CD14-positive monocyte (primary cell): ENCODE measurements around the gene MRPL14. TPM values are rescaled to one million over a fixed set of nuclear protein-coding genes. Genes with fewer than 3 reads are reported as not detected.

ENCODE experiments used
- DNase-seq, 3 donors: peaks; one replicate each; pipeline ENCODE4 v3.0.0-alpha.2; 2011 to 2022
- H2AFZ ChIP-seq: 2 replicates; pipeline ENCODE4 v1.6.0; 2012; ENCODE audit warnings: mild to moderate bottlenecking, low read depth, low read length, inconsistent platforms; ENCODE audit not compliant: insufficient read depth, poor library complexity, severe bottlenecking
- H3K27ac ChIP-seq, 2 donors: 1 replicate in 1 of 2; 2 replicates in 1 of 2; pipeline ENCODE4 v1.5.1; 2012 to 2013; ENCODE audit warnings: low read length in 2 of 2, control low read depth in 1 of 2, inconsistent platforms in 1 of 2, low read depth in 1 of 2, mild to moderate bottlenecking in 1 of 2
- H3K27me3 ChIP-seq, 2 donors: one replicate each; pipeline versions ENCODE4 v1.6.0 to v1.6.1; 2011 to 2013; ENCODE audit warnings: low read length in 2 of 2; ENCODE audit not compliant: control insufficient read depth in 2 of 2, insufficient read depth in 2 of 2
- H3K36me3 ChIP-seq, 2 donors: replicated peaks in 1 of 2; 1 replicate in 1 of 2; 2 replicates in 1 of 2; pipeline versions ENCODE4 v1.5.1 to v1.6.1; 2012 to 2013; ENCODE audit warnings: low read length in 2 of 2, control low read depth in 1 of 2, inconsistent platforms in 1 of 2, mild to moderate bottlenecking in 1 of 2; ENCODE audit not compliant: insufficient read depth in 2 of 2, control insufficient read depth in 1 of 2
- H3K4me1 ChIP-seq, 2 donors: 1 replicate in 1 of 2; 2 replicates in 1 of 2; pipeline versions ENCODE4 v1.5.1 to v1.6.1; 2012 to 2013; ENCODE audit warnings: low read length in 2 of 2, control low read depth in 1 of 2, inconsistent platforms in 1 of 2, mild to moderate bottlenecking in 1 of 2, moderate library complexity in 1 of 2; ENCODE audit not compliant: insufficient read depth in 2 of 2, control insufficient read depth in 1 of 2
- H3K4me2 ChIP-seq: replicated peaks from 2 replicates; pipeline ENCODE3; 2012; ENCODE audit warnings: low read length, moderate library complexity, mild to moderate bottlenecking; ENCODE audit not compliant: poor library complexity, severe bottlenecking; ENCODE audit errors: extremely low read depth
- H3K4me3 ChIP-seq, 3 experiments: fragments of 200-600 bp in 1 of 3; sonication (generic) in 1 of 3; replicated peaks in 1 of 3; 1 replicate in 2 of 3; 2 replicates in 1 of 3; pipeline ENCODE4 v1.5.1; 2011 to 2013; ENCODE audit warnings: low read length in 3 of 3, mild to moderate bottlenecking in 3 of 3, control low read depth in 2 of 3, low read depth in 2 of 3, inconsistent platforms in 1 of 3, moderate library complexity in 1 of 3
- H3K79me2 ChIP-seq: 2 replicates; pipeline ENCODE4 v1.6.0; 2012; ENCODE audit warnings: mild to moderate bottlenecking, control low read depth, inconsistent platforms, low read length, moderate library complexity; ENCODE audit not compliant: insufficient read depth
- H3K9ac ChIP-seq: 2 replicates; pipeline ENCODE4 v1.6.0; 2017; ENCODE audit warnings: low read length, mild to moderate bottlenecking; ENCODE audit not compliant: insufficient read depth, poor library complexity, severe bottlenecking
- H3K9me3 ChIP-seq, 2 donors: replicated peaks in 1 of 2; 1 replicate in 1 of 2; 2 replicates in 1 of 2; pipeline versions ENCODE4 v1.5.1 to v1.6.1; 2012 to 2013; ENCODE audit warnings: low read length in 2 of 2, control low read depth in 1 of 2; ENCODE audit not compliant: control insufficient read depth in 1 of 2, insufficient read depth in 1 of 2
- H4K20me1 ChIP-seq: 2 replicates; pipeline ENCODE4 v1.6.0; 2012; ENCODE audit warnings: mild to moderate bottlenecking, low read length, control low read depth, moderate library complexity; ENCODE audit not compliant: insufficient read depth
- H3K27ac Mint-ChIP-seq, 7 donors: one replicate each; pipeline ENCODE4 v1.8.0; 2020; ENCODE audit warnings: mild to moderate bottlenecking in 7 of 7, mixed read lengths in 7 of 7, moderate library complexity in 6 of 7, inconsistent platforms in 2 of 7
- H3K27me3 Mint-ChIP-seq, 3 donors: one replicate each; pipeline ENCODE4 v1.8.0; 2021 to 2022; ENCODE audit warnings: low read depth in 3 of 3, mild to moderate bottlenecking in 3 of 3, mixed read lengths in 3 of 3, moderate library complexity in 3 of 3, inconsistent platforms in 1 of 3
- H3K36me3 Mint-ChIP-seq, 2 donors: one replicate each; pipeline ENCODE4 v1.8.0; 2020; ENCODE audit warnings: mixed read lengths in 2 of 2, inconsistent platforms in 1 of 2, mild to moderate bottlenecking in 1 of 2
- H3K4me1 Mint-ChIP-seq: one replicate; pipeline ENCODE4 v1.8.0; 2020; ENCODE audit warnings: mild to moderate bottlenecking, mixed read lengths
- H3K4me3 Mint-ChIP-seq, 2 donors: one replicate each; pipeline ENCODE4 v1.8.0; 2020; ENCODE audit warnings: mild to moderate bottlenecking in 2 of 2, mixed read lengths in 2 of 2, moderate library complexity in 1 of 2
- H3K9me3 Mint-ChIP-seq, 7 donors: one replicate each; pipeline ENCODE4 v1.8.0; 2020 to 2022; ENCODE audit warnings: mixed read lengths in 7 of 7, mild to moderate bottlenecking in 6 of 7, moderate library complexity in 6 of 7, inconsistent platforms in 2 of 7
- WGBS: methylation state at CpG from one replicate; pipeline ENCODE4 v1.1.5; 2013; ENCODE audit warnings: missing lambda C conversion rate; ENCODE audit not compliant: insufficient coverage; 5-methylcytosine and 5-hydroxymethylcytosine counted together
- intact Hi-C, 2 donors: fragments of 100-400 bp; cut with micrococcal nuclease; formaldehyde crosslinking; loops; one replicate each; pipeline versions ENCODE4 v1.15.0 to v1.15.1; 2023
- polyA plus RNA-seq, 3 donors: library from polyadenylated mRNA; depleted of rRNA in 1 of 3; unstranded in 2 of 3; stranded (reverse) in 1 of 3; fragments of 300-500 nt in 2 of 3; fragments of >200 nt in 1 of 3; fragmentation: Illumina TruSeq in 2 of 3; gene quantifications; 1 replicate in 2 of 3; 2 replicates in 1 of 3; pipeline ENCODE4 v1.2.3, GENCODE V29; 2012 to 2021
- TF ChIP-seq, protein P1 (sequence below): fragments of 200-600 bp; IDR thresholded peaks from one replicate; pipeline ENCODE4 v1.8.0; 2022; ENCODE audit warnings: antibody characterized with exemption, mild to moderate bottlenecking

Gene MRPL14
- polyA plus RNA-seq, 3 donors = 18.5 to 91.5 (median 78.2) TPM

DNA sequence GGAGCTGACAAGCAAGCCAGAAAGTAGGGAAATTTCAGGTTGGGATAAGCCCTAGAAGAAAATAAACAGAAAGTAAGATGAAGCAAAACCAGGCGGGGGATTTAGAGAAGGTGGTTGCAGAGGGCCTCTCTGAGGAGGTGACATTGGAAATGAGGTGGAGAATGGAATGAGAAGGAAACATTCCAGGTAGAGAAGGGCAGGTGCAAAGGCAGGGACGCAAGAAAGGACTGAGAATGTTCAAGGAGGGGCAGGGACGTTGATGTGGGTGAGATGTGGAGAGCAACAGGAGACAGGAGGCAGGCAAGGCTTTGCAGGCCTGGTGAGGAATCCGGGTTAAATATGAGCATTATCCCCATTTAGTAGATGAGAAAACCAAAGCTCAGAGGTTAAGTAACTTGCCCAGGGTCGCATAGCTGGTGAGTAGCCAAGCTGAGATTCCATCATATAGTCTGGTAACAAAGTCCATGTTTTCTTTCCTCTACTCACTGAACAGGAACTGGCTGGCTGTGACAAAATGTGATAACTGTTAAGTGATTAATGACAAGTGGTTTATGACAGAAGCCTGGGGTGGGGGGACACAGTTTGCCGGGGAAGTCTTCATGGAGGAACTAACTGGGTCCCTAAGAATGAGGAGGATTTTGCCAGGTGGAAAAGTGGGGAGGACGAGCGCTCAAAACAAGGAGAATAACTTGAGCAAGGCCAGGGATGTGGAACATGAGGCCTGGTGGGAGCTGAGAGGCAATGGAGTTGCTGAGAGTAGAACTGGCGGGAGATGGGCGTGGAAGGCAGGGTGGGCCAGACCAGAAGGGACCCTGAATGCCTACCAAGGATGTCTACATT is 32.6 kb downstream of the MRPL14 start:
- Mint-ChIP-seq H3K4me3 (peak overlapping the region in 1 of 2 donors; percentile 1), H3K27me3 (peaks cover 0 to 1% (median 0%) of the 10 kb centered on the region in 3 donors), H3K4me1 (no peaks in the 10 kb centered on the region), H3K27ac (peak overlapping the region in 1 of 7 donors; percentile 20), H3K9me3 (no peaks in the 10 kb centered on the region), H3K36me3 (peaks cover 8 to 24% of the 10 kb centered on the region in 2 donors)
- H3K36me3 ChIP-seq = peaks cover 0 to 7% of the 10 kb centered on the region in 2 donors
- peaks cover 3% of the 10 kb centered on the region for H4K20me1 ChIP-seq
- H3K79me2 ChIP-seq = no peaks in the 10 kb centered on the region
- no peak overlapping the region for H3K27ac ChIP-seq
- no peak overlapping the region for H3K4me3 ChIP-seq
- intact Hi-C loops = loop anchor here in 1 of 2 donors (5.0 kb wide), 2 partner anchors 163 to 238 kb away; partner anchors contain the start of gene SLC35B2
- 86% methylated on average over 9 of the region's 10 CpGs for WGBS
- DNase-seq = no peak
- H2AFZ ChIP-seq = no peak overlapping the region
- H3K27me3 ChIP-seq = no peaks in the 10 kb centered on the region
- no peaks in the 10 kb centered on the region for H3K4me1 ChIP-seq
- H3K9ac ChIP-seq = no peak overlapping the region
- TF ChIP-seq, protein P1, sequence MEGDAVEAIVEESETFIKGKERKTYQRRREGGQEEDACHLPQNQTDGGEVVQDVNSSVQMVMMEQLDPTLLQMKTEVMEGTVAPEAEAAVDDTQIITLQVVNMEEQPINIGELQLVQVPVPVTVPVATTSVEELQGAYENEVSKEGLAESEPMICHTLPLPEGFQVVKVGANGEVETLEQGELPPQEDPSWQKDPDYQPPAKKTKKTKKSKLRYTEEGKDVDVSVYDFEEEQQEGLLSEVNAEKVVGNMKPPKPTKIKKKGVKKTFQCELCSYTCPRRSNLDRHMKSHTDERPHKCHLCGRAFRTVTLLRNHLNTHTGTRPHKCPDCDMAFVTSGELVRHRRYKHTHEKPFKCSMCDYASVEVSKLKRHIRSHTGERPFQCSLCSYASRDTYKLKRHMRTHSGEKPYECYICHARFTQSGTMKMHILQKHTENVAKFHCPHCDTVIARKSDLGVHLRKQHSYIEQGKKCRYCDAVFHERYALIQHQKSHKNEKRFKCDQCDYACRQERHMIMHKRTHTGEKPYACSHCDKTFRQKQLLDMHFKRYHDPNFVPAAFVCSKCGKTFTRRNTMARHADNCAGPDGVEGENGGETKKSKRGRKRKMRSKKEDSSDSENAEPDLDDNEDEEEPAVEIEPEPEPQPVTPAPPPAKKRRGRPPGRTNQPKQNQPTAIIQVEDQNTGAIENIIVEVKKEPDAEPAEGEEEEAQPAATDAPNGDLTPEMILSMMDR = no peak
- no peaks in the 10 kb centered on the region for H3K9me3 ChIP-seq
- no peak overlapping the region for H3K4me2 ChIP-seq

DNA sequence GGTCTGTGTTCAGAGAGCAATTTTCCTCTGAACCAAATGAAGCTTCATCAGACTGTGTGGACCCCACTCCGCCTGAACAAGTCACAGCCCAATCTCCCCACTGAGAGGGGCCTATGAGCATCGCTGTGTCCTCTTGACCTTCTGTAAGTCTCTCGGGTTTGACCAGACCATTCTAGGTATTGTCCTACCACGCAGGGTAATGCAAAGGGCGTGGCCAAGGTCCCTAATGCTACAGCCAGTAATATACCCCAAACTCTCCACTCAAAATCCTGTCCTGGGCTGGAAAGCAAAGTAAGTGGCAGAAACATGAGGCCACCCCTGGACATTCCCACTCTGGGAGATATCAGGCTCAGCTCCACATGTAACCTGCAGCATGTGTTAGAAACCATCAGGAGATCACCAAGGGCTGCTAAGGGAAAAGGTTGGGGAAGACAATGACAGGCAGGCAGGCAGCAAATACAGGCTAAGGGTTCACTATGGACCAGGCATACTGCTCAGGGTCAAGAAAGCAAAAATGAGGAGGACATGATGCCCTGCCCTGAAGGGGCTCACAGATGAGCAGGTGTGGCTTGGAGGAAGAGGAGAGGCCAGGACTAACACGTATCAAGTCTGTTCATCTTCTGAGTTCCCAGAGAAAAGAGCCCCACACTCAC is 33.4 kb downstream of the MRPL14 start:
- Mint-ChIP-seq H3K36me3 (peaks cover 8 to 24% of the 10 kb centered on the region in 2 donors), H3K4me1 (no peaks in the 10 kb centered on the region), H3K4me3 (peak overlapping the region in 1 of 2 donors; percentile 1), H3K27ac (no peak overlapping the region), H3K27me3 (peaks cover 0 to 1% (median 0%) of the 10 kb centered on the region in 3 donors), H3K9me3 (no peaks in the 10 kb centered on the region)
- no peak overlapping the region for H3K9ac ChIP-seq
- intact Hi-C loops = no loop called here
- H3K4me3 ChIP-seq = no peak overlapping the region
- H2AFZ ChIP-seq = no peak overlapping the region
- H3K36me3 ChIP-seq = no peaks in the 10 kb centered on the region
- H3K27ac ChIP-seq = no peak overlapping the region
- no peaks in the 10 kb centered on the region for H3K9me3 ChIP-seq
- TF ChIP-seq, protein P1 = no peak
- no peak overlapping the region for H3K4me2 ChIP-seq
- no peak for DNase-seq
- no peaks in the 10 kb centered on the region for H3K79me2 ChIP-seq
- H3K4me1 ChIP-seq = no peaks in the 10 kb centered on the region
- H4K20me1 ChIP-seq = peaks cover 3% of the 10 kb centered on the region
- H3K27me3 ChIP-seq = no peaks in the 10 kb centered on the region
- WGBS = 91% methylated on average over 5 of the region's 6 CpGs
